Measurements from ENCODE around the gene ADGRE1.

ADGRE1 gene

DNA sequence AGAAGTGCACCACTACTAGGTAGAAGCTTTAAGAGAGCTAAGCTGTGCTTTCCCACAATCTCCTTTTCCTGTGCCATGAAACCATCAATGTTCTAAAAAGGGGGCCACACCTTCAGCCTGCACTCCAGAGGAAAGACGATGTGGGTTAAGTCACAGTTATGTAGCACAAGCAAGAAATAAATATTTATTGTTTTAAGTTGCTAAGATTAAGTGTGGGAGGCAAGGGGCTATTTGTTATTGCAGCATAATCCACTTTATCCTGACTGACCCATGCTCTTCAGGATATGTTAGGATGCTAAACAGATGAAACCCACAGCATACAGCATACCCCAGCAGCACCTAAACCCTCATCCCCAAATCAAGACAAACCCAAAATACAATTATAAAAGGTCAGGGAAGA, 69.2 kb downstream of the ADGRE1 start:
- no peak for DNase-seq

GRCh38 chr19:6958791-6959190, 71.4 kb downstream of the ADGRE1 start:
- no peak for DNase-seq

DNA sequence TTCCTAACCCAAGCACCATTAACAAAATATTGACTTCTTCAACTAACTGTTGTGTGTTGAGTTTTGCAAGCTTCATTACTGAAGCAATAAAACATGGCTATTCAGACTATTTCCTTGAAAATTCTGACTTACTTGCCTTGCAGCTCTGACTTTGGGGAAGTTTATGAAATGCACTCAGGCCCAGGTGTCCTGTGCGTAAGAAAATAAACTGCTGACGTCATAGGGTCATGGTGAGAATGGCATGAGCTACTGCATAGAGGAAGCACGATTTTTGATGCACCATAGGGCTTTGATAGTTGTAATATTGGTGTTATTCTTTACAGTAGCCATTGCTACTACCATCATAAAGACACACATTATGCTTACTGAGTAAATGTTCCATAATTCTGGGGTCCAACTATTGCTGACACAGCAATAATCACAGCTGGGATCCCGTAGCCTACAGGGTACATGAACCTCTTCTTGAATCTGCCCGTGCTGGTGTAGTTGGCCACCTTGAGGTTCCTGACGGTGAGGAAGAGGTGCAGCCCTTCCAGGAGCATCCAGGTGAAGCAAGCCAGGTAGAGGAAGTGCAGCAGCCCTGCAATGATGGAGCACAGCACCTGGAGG, 76.0 kb downstream of the ADGRE1 start:
- DNase-seq, result no peak

DNA sequence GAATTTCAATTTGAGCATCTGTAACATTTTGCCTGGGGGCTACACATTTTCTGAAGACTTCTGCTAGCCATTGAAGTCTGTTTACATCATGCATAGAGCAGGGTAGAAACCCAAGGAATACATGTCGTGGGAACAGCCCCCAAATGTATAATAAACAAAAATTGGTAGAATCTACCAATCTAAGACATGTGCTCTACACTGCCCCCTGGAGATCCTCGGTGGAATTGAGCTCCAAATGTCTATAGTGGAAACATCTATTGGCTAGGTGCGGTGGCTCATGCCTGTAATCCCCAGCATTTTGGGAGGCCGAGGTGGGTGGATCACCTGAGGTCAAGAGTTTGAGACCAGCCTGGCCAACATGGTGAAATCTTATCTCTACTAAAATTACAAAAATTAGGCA, 76.6 kb downstream of the ADGRE1 start:
- DNase-seq, result peak; percentile 52

DNA sequence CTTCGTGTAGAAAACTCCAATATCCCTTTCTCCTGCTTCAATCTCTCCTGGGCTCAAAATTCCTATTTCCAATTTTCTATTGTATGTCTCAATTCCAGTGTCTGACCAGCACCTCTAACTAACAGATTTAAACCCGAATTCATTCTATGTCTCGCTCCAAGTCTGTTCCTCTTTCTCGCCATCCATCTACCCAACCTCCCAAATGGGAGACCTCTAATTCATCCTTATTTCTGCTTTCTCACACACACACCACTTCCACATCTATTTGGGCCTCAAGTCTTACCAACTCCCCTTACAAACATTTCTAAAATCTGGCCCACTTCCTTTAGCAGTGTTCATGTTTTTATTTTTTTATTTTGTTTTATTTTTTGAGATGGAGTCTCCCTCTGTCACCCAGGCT, 80.6 kb downstream of the ADGRE1 start:
- DNase-seq, result no peak

GRCh38 chr19:6969490-6969889, 82.1 kb downstream of the ADGRE1 start:
- no peak for DNase-seq

DNA sequence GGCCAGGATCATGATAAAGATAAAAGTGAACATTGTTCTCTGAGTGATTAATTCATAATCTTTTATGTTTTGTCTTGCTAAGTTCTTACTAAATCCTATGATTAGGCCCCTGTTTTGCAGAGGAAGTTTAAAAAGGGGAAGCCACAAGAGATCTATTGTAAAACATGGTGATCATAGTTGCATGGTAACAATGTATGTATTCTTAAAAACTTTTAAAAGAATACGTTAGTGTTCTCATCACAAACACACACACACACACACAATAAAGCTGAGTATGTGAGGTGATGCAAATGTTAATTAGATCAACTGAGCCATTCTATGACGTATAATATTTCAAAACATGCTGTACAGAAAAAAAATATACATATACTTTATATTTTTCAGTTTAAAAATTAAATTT, 82.6 kb downstream of the ADGRE1 start:
- no peak for DNase-seq

DNA sequence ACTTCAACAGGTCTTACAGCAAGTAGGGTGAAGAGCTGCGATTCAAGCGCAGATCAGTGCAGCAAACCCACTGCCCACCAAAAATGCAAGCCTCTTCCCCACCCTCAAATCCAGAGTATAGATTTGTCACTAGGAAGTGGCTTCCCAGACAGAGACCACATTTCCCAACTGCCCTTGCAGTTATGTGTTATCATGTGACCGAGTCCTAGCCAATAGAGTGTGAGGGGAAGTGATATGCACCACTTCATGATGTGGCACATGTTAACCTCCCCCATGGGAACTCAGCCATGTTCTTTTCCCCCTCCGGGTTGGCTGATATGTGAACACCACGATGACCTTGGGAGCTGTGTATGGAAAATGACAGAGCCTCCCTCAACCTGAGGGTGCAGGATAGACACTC, 83.1 kb downstream of the ADGRE1 start:
- DNase-seq, result no peak

GRCh38 chr19:6971366-6971765, 84.0 kb downstream of the ADGRE1 start:
- no peak for DNase-seq

DNA sequence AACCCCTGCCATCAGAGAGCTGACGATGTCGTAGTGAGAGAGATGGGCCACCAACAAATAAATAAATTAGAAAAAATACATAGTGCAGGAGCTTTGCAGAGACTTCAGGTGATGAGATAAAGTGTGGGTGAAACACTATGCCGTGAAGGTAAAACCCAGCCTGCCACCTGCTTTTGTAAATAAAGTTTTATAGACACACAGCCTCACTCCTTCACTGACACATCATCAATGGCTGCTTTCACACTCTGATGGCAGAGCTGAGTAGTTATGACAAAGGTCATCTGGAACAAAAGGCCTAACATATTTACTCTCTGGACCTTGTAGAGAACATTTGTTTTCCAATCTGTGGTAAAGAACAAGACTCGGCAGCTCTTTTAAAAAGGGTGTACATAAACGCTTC, 88.8 kb downstream of the ADGRE1 start:
- DNase-seq, result no peak

GRCh38 chr19:6979399-6979798, 92.0 kb downstream of the ADGRE1 start:
- no peak for DNase-seq

GRCh38 chr19:6983448-6983847, 96.1 kb downstream of the ADGRE1 start:
- no peak for DNase-seq

GRCh38 chr19:6987850-6988249, 100.5 kb downstream of the ADGRE1 start:
- no peak for DNase-seq

GRCh38 chr19:6988257-6988656, 100.9 kb downstream of the ADGRE1 start:
- DNase-seq, result no peak
